Stimulated activated naive CD4-positive, alpha-beta T cell (primary cell): ENCODE data around the gene MCC.

Experiments
- DNase-seq, 6 experiments: peaks; one replicate each; lab custom pipeline; 2025; lab: John Stamatoyannopoulos, UW

Gene MCC

GRCh38 chr5:113176196-113176595 lies 312.1 kb downstream of the MCC start:
- no peak for DNase-seq

DNA sequence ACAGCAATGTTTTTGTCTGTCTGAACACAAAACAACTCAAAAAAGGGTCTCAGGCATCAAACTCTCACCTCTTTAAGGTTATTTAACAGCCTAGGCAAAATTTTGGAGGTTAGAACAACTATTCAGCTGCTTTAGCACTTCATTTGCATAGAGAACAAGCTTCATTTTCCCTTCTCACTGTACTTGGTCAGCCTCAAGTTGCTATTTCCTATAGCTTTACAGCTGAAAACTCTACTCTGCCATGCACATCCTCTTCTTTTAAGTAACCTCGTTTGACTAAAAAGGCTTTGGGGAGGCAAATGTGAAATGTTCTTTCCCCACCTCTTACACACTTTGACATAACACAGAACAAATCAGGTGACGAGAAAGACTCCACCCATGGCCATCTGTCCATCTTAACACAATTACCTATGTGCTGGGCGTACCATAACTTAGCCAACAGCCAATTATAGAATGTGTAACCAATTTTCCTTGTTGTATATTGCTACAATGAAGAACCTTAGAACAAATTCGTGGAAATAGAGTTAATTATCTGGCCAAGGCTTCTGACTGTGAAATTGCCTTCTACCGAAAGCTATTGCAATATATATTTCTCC lies 315.9 kb downstream of the MCC start:
- no peak for DNase-seq

DNA sequence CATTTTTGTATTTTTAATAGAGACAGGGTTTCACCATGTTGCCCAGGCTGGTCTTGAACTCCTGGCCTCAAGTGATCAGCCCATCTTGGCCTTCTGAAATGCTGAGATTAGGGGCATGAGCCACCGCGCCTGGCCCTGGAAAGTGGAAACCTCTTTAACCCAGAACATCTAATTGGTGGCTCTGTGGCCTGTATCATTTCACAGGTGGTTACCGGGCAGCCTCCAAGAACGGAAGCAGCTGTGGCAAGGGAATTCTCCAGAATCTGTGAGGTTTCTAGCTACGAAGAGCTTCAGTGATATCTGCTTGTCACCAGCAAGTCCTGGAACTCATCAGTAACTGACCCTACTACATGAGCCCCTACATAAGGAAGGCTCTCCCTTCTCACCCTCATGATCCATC lies 316.7 kb downstream of the MCC start:
- DNase-seq, result no peak

DNA sequence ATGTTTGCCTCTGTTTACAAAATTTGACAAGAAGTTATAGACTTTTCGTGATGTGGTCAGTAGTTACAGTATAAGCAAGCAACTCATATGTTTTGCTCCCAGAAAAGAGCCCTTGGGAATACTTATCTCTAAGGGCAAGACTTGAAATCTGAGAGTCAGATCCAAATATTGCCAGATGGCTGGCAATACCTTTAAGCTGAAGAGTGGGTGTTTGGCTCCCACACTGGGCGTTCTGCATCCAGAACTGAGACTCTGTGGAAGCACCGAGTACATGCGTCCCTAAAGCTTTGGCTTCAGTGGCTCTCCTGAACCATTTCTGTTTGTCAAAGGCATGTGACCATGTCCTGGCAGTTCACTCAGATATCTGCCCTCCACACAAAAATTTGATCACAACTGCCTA lies 317.5 kb downstream of the MCC start:
- DNase-seq, result no peak

GRCh38 chr5:113169720-113170119 lies 318.5 kb downstream of the MCC start:
- DNase-seq, result no peak

DNA sequence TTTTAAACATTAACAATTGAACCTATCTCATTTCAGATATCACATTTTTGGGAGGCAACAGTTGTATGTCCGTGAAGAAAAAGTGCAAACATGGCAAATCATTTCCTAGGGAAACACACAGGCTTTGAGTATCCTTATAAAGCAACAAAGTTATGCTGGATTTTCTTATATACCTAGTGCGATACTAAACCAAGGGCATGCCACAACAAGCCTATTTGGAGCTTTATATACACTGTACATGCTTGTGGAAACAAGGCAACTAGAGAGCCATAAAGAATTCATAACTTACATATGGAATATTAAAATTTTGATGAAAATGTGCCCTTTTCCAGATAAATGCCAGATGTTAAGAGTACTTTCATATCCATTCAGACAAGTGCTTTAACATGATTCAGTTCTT lies 320.3 kb downstream of the MCC start:
- DNase-seq, result no peak

DNA sequence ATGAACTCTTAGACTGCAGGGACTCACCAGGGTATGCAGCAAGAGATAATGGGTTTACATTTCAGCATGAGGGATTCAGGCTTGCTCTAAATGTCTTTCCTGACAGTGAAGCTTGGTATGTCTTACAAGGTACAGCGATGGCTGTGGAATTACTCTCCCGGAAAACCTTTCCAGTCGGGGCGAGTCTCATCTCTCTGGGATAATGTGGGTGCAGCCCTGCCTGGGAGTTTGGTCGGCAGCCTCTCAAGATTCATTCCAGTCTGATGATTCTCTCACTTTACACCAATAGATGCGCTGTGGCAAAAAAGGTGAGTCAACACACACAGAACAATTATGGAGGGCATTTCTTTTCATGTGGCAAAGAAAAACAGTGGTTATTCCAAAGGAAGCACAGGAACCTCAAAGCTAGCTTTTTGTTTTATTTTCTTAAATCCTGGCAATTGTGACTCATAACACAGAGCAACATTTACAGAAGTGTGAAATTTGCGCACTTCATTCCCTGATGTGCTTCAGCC lies 321.3 kb downstream of the MCC start:
- no peak for DNase-seq

- DNase-seq, result no peak
Measured at GRCh38 chr5:113166261-113166660, 322.0 kb downstream of the MCC start.

- DNase-seq, result no peak
Measured at GRCh38 chr5:113164021-113164420, 324.2 kb downstream of the MCC start.

DNA sequence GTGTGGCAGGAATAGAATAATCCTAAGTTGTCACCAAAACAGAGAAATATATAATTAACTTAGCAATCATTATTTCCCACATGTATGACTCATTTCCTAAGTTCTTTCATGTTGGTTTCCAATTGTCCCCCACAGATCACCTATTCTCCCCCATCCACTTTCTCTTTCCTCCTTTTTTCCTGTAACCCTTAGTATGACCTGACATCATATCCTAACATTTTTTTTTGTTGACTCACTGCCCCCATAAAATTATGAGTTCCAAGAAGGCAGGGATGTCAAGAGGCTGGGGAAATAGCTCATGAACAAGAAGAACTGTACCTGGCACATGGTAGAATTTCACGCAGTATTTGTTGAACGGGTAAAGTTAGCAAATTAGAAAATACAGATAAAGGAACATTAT lies 324.9 kb downstream of the MCC start:
- DNase-seq, result no peak

- DNase-seq, result no peak
Measured at GRCh38 chr5:113162770-113163169, 325.5 kb downstream of the MCC start.

DNA sequence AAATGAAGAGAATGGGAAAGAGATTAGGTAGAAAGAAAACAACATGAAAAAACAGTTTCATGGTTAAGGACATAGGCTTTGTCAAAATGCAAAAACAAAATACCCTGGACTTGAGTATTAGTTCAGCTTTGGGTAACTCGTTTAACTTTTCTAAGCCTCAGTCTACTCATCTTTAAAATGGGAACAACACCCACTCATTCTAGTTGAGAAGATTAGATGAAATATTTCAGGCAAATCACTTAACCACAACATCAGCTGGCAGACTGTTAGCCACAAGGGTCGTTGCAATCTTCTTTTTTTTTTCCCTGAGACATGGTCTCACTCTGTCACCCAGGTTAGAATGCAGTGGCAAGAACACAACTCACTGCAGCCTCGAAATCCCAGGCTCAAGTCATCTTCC lies 326.0 kb downstream of the MCC start:
- DNase-seq, result no peak

- no peak for DNase-seq
Measured at GRCh38 chr5:113161806-113162205, 326.4 kb downstream of the MCC start.

GRCh38 chr5:113157886-113158285 lies 330.4 kb downstream of the MCC start:
- DNase-seq, result no peak

DNA sequence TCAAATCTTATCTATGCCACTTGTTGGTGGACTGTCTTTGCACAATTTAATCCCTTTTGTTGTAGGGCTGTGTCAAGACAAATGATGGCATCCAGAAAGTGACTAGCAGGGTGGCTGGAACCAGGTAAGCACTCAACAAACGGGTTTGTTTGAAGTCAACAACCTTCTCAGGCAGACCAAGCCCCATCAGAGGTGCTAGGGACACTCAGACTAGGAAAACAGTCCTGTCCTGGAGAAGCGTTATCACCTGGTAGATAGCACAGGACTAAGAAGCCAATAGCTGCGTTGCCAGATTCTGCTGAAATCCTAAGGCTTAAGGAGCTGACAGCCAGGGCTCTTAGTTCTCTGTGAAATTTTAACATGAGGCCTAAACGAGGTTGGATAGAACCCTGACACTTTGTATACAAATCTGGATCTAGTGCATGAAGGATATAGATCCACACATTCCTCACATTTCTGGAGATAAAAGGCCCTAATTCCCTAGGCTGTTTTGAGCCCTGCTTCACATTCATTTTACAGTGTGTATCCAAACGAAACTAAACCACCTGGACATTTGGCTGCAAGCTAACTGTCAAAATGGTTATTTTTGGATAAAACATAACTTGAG lies 331.9 kb downstream of the MCC start:
- no peak for DNase-seq

DNA sequence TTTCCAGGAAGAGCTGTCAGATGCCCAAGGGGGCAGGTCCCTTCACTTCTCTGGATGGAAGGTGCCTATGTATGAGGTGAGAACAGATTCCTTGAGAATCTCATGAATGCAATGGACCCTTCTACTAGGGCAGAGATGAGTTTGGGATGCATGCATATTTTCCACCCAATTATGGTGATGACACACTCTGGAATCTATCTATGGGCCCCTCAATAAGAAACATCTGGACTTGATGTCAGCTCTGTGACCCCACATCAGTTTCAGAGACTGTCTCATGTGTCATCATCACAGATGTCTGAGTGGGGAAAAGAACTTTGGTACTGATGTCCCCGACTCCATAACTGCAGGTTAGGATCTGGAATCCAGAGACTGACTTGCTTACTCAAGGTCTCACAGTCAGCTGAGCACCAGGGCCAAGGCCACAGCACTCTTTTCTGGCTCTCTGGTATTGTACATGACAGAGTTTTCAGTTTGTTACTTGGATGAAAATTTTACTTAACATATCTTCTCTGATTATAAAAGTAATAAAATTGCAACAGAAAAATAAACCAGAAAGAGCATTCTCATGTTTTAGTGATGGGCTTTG lies 334.6 kb downstream of the MCC start:
- no peak for DNase-seq

DNA sequence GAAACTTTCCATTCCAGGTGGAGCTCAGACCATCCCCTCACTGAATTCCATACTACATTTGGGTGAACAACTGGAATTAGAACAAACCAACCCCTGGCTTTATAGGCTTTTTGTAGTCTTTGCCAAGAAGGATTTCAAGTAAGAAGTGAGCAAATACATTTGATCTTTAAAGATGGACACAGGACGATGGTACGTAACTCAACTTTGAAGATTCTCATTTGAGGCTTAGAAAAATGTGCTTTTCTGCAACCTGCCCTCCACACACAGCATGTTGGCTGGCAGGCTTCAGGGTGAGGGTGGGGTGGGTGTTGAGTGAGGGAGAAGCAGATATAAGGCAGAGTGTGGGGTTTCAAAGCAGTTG lies 335.9 kb downstream of the MCC start:
- DNase-seq, result no peak

DNA sequence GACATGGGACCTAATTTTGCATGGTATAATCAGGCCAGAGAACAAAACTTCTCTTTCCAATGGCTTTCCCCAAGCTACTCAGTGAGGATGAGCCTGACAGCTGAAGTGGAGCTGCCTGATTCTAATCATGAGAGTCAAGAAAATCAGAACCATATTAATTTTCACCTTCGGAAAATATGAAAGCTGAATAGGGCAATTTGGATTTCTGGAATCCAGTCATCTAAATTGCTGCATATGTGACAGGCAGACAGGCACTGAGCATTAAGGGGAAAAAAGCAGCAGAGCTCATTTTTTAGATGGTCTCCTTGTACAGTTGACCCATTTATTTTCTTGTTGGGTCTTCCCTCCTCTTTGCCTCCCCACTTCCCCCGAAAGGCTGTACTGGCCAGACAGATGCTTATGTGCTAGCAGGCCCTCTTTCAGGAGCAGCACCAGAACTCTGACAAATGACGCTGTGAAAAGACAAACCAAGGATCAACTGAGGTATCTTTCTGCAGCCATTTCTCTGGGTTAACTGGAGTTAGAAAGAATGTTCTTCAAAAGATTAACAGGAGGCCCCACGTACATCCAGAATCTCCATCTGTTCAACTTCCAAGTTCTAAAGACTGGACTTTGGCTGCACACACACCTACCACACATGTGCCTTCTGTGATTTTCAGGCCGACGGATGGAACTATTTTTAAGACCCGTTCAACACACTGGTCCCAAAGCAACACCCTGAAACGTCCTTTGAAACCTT lies 336.4 kb downstream of the MCC start:
- DNase-seq, result no peak

DNA sequence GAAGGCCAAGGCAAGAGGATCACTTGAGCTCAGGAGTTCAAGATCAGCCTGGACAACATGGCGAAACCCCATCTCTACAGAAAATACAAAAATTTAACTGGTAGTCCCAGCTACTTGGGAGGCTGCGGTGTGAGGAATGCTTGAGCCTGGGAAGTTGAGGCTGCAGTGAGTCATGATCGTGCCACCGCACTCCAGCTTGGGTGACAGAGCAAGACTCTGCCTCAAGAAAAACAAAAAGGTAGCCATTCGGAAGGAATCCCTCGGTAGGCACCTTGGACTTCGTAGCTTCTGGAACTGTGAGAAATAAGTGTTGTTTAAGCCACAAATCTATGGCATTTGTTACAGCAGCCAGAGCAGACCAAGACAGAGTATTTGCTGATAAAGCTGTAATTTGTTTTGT lies 337.4 kb downstream of the MCC start:
- no peak for DNase-seq

DNA sequence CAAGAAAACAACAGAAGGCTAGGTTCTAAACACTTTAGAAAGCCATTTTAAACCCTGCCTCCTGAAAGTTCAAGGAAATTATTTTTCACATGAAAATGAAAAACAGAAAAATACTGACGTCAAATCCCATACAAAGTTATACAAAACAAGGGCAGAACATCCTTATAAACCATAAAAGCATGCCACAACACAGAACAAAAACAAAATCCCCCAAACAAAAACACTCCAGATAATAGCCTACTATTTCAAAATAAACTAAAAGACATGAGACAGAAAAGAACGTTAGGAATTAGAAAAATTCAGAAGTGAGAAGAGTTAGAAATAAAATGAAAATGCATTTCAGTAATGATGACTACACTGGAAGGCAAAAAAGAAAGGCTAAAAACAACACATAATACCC lies 338.0 kb downstream of the MCC start:
- no peak for DNase-seq

GRCh38 chr5:113147537-113147936 lies 340.7 kb downstream of the MCC start:
- no peak for DNase-seq

GRCh38 chr5:113147101-113147508 lies 341.1 kb downstream of the MCC start:
- no peak for DNase-seq

GRCh38 chr5:113145757-113146387 lies 342.4 kb downstream of the MCC start:
- DNase-seq, result no peak
